ENCODE measurements around the gene ZNF774.

DNA sequence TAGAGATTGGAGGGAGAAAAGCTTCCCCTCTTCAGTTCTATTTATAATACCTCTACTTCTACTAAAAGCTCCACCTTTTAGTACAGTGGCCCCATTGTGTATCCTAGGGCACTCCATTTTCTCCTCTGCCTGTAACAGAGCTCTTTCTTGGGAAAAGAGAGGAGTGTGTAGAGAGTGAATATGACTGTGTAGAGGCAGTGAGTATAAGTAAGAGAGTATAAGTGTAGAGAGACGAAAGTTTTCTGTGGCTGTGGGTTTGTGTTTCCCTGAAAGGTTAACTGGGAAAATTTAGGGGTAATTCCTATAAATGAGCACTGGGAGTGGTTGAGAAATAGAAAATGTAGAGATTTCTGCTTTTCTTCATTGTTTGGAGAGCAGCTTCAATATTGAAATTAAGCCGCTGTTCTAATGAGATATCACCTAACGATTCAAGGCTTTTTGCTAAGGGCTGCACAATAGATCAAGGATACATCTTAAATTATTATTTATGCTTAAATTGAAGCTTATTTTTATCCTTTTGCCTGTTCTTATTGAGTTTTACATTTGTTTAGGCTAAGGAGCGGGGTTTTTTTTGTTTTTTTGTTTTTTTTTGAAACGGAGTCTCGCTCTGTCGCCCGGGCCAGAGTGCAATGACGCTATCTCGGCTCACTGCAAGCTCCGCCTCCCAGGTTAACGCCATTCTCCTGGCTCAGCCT is 42.8 kb downstream of the ZNF774 start:
- TF ChIP-seq, protein P1, sequence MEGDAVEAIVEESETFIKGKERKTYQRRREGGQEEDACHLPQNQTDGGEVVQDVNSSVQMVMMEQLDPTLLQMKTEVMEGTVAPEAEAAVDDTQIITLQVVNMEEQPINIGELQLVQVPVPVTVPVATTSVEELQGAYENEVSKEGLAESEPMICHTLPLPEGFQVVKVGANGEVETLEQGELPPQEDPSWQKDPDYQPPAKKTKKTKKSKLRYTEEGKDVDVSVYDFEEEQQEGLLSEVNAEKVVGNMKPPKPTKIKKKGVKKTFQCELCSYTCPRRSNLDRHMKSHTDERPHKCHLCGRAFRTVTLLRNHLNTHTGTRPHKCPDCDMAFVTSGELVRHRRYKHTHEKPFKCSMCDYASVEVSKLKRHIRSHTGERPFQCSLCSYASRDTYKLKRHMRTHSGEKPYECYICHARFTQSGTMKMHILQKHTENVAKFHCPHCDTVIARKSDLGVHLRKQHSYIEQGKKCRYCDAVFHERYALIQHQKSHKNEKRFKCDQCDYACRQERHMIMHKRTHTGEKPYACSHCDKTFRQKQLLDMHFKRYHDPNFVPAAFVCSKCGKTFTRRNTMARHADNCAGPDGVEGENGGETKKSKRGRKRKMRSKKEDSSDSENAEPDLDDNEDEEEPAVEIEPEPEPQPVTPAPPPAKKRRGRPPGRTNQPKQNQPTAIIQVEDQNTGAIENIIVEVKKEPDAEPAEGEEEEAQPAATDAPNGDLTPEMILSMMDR (IDR thresholded peaks at IDR 0.05), result no peak
- no peak for TF ChIP-seq EZH2 (IDR thresholded peaks at IDR 0.05)

All from neural progenitor cell (in vitro differentiated cells).